Testis (tissue), 3 donors: Measurements from ENCODE around the gene RASA4B. TPM values are rescaled to one million over a fixed set of nuclear protein-coding genes. Genes with fewer than 3 reads are reported as not detected.

ENCODE experiments used
- DNase-seq: peaks from one replicate; pipeline ENCODE4 v3.0.0-alpha.2; 2019
- H3K27ac ChIP-seq, 2 donors: fragments of 200-600 bp; sonication (generic); one replicate each; pipeline ENCODE4 v1.5.1; 2019
- H3K27me3 ChIP-seq: fragments of 200-600 bp; sonication (generic); one replicate; pipeline ENCODE4 v1.5.1; 2019
- H3K36me3 ChIP-seq: fragments of 200-600 bp; sonication (generic); one replicate; pipeline ENCODE4 v1.5.1; 2017; ENCODE audit warnings: low read depth; ENCODE audit errors: missing control alignments
- H3K4me1 ChIP-seq: fragments of 200-600 bp; sonication (generic); one replicate; pipeline ENCODE4 v1.5.1; 2019
- H3K4me3 ChIP-seq, 2 donors: fragments of 200-600 bp; sonication (generic); one replicate each; pipeline ENCODE4 v1.5.1; 2017 to 2019
- H3K9me3 ChIP-seq: fragments of 200-600 bp; sonication (generic); one replicate; pipeline ENCODE4 v1.5.1; 2017
- CTCF ChIP-seq, 3 experiments: fragments of 450-650 bp in 2 of 3; fragments of 200-600 bp in 1 of 3; sonication (generic) in 1 of 3; IDR thresholded peaks; one replicate each; pipeline ENCODE4 v1.5.1; 2016 to 2019; ENCODE audit warnings: antibody characterized with exemption in 3 of 3, mild to moderate bottlenecking in 2 of 3, moderate library complexity in 1 of 3
- POLR2A ChIP-seq: fragments of 450-650 bp; IDR thresholded peaks from one replicate; pipeline ENCODE4 v1.6.1; 2017; ENCODE audit warnings: antibody characterized with exemption, mild to moderate bottlenecking, moderate library complexity
- WGBS, 2 donors: methylation state at CpG; one replicate each; pipeline ENCODE4 v1.1.5; 2018; 5-methylcytosine and 5-hydroxymethylcytosine counted together
- intact Hi-C: fragments of 100-400 bp; cut with DNase I; formaldehyde crosslinking; loops from one replicate; pipeline ENCODE4 v1.15.1; 2023; ENCODE audit warnings: low total_unique reads
- polyA plus RNA-seq: library from polyadenylated mRNA; stranded (reverse); fragments of 350-450 nt; fragmentation: Illumina TruSeq; extraction: RNeasy Lipid Tissue Mini Kit (QIAGEN cat#74804); gene quantifications from one replicate; pipeline ENCODE4 v1.2.3, GENCODE V29; 2014; ENCODE audit warnings: low read depth, low replicate concordance; ENCODE audit not compliant: insufficient read depth
- total RNA-seq, 2 donors: library from RNA; depleted of rRNA; stranded (reverse); fragments of >200 nt; gene quantifications; one replicate each; pipeline ENCODE4 v1.2.3, GENCODE V29; 2016

Gene RASA4B
- total and polyA plus RNA-seq, 3 donors from 2014 or later, result 11.5 to 18.5 (median 15.7) TPM

GRCh38 chr7:102453319-102453718, 64.3 kb downstream of the RASA4B start:
- Histone ChIP-seq H3K4me1 (no peaks in the 10 kb centered on the region), H3K9me3 (no peaks in the 10 kb centered on the region), H3K27me3 (no peaks in the 10 kb centered on the region), H3K36me3 (no peaks in the 10 kb centered on the region), H3K4me3 (no peak overlapping the region), H3K27ac (no peak overlapping the region)
- no peak for DNase-seq
- TF ChIP-seq POLR2A, result no peak
- no peak for TF ChIP-seq CTCF (IDR thresholded peaks at IDR 0.05)
- intact Hi-C loops, result no loop called here
- 85 to 89% methylated on average over 6 to 7 of the region's 7 CpGs for WGBS, 2 donors

DNA sequence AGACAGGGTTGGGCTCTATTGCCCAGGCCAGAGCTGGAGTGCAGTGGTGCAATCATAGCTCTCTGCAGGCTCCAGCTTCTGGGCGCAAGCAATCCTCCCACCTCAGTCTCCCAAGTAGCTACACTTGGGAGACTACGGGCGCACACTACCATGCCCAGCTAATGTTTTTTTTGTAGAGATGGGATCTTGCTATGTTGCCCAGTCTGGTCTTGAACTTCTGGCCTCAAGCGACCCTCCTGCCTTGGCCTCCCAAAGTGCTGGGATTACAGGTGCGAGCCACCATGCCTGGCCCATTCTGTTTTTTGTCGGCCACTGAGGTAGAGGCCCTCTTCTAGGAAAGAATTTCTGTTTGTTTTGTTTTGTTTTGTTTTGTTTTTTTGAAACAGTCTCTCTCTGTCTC, 65.1 kb downstream of the RASA4B start:
- DNase-seq, result no peak
- H3K4me1 ChIP-seq, result no peaks in the 10 kb centered on the region
- intact Hi-C loops, result no loop called here
- H3K4me3 ChIP-seq, result no peak overlapping the region
- WGBS, 2 donors, result 97 to 100% methylated on average over 6 of the region's 6 CpGs
- no peak for TF ChIP-seq POLR2A
- no peak for TF ChIP-seq CTCF (IDR thresholded peaks at IDR 0.05)
- no peak overlapping the region for H3K27ac ChIP-seq
- no peaks in the 10 kb centered on the region for H3K36me3 ChIP-seq
- no peaks in the 10 kb centered on the region for H3K9me3 ChIP-seq
- H3K27me3 ChIP-seq, result no peaks in the 10 kb centered on the region

- Histone ChIP-seq H3K4me1 (no peaks in the 10 kb centered on the region), H3K36me3 (no peaks in the 10 kb centered on the region), H3K4me3 (no peak overlapping the region), H3K27me3 (no peaks in the 10 kb centered on the region), H3K9me3 (no peaks in the 10 kb centered on the region), H3K27ac (no peak overlapping the region)
- TF ChIP-seq CTCF (IDR thresholded peaks at IDR 0.05) (no peak), POLR2A (no peak)
- 70 to 74% methylated on average over 9 to 21 of the region's 23 CpGs for WGBS, 2 donors
- DNase-seq, result no peak
- intact Hi-C loops, result no loop called here
Observed at GRCh38 chr7:102451371-102452054, 66.1 kb downstream of the RASA4B start.

GRCh38 chr7:102450242-102450641, 67.3 kb downstream of the RASA4B start:
- no peaks in the 10 kb centered on the region for H3K36me3 ChIP-seq
- no peak for TF ChIP-seq POLR2A
- TF ChIP-seq CTCF (IDR thresholded peaks at IDR 0.05), result no peak
- intact Hi-C loops, result no loop called here

DNA sequence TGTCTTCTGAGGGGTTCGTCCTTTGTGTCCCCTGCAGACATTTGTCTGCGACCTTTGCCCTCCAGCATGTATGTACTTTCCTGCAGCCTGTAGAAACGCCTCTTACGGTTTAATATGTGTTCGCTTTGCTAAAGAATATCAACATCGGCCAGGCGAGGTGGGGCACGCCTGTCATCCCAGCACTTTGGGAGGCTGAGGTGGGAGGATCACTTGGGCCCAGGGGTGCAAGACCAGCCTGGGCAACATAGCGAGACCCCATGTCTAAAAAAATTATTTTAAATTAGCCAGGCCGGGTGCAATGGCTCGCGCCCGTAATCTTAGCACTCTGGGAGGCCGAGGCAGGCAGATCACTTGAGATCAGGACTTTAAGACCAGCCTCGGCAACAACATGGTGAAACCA, 68.4 kb downstream of the RASA4B start:
- DNase-seq, result no peak
- Histone ChIP-seq H3K4me3 (no peak overlapping the region), H3K36me3 (no peaks in the 10 kb centered on the region), H3K27me3 (no peaks in the 10 kb centered on the region), H3K9me3 (no peaks in the 10 kb centered on the region), H3K4me1 (no peaks in the 10 kb centered on the region), H3K27ac (no peak overlapping the region)
- 97 to 98% methylated on average over 11 to 15 of the region's 15 CpGs for WGBS, 2 donors
- intact Hi-C loops, result no loop called here
- no peak for TF ChIP-seq CTCF (IDR thresholded peaks at IDR 0.05)

More at GRCh38 chr7:102450242-102450641, 67.3 kb downstream of the RASA4B start:
- no peaks in the 10 kb centered on the region for H3K27me3 ChIP-seq
- no peak overlapping the region for H3K27ac ChIP-seq
- no peak overlapping the region for H3K4me3 ChIP-seq
- no peak for DNase-seq
- H3K9me3 ChIP-seq, result no peaks in the 10 kb centered on the region
- 81 to 84% methylated on average over 6 of the region's 6 CpGs for WGBS, 2 donors
- no peaks in the 10 kb centered on the region for H3K4me1 ChIP-seq
